ENCODE results near the gene PRRC2B. TPM values are rescaled to one million over a fixed set of nuclear protein-coding genes. Genes with fewer than 3 reads are reported as not detected.

Gene PRRC2B
- total and polyA plus RNA-seq, 2 of the 13 experiments (the other 11 are each of a cell fraction or from before 2014, with no cell fraction given), result 20.8 to 37.4 TPM

DNA sequence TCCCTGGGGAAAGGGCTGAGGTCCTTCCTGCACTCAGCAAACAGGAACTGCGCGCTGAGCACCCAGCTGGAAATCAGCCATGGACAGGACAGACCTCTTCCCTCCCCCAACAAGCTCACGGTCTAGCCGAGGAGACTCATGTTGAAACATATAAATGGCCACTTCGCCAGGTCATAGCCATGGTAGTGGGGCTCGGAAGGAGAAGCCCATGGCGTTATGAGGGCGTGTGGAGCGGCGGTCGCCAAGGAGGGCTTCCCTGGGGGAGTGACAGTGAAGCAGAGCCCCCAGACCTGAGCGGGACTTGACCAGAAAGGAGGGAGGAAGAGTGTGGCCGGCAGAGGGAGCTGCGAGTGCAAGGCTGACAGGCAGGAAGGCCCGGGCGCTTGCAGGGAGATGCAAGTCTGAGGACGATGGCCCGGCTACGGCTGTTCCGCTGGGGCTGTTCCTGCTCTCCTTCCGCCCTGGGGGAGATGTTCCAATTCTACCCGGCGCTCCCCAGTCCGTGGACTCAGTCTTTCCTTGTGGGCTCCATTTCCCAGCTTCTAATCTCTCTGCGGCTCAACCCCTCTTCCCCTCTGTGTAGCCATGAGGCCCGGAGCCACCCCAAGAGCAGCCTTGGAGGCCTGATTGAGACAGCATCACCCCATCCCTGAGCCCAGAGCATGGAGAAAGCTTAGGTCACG is 43.9 kb upstream of the PRRC2B start (continued):
- TF ChIP-seq, protein P1, sequence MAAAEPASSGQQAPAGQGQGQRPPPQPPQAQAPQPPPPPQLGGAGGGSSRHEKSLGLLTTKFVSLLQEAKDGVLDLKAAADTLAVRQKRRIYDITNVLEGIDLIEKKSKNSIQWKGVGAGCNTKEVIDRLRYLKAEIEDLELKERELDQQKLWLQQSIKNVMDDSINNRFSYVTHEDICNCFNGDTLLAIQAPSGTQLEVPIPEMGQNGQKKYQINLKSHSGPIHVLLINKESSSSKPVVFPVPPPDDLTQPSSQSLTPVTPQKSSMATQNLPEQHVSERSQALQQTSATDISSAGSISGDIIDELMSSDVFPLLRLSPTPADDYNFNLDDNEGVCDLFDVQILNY (CRISPR knock-in tag; conservative IDR thresholded peaks at IDR 0.05), result no peak
- TF ChIP-seq ZNF232 (CRISPR knock-in tag; IDR thresholded peaks at IDR 0.05; ENCODE audit: borderline replicate concordance) (no peak), TFDP2 (CRISPR knock-in tag; IDR thresholded peaks at IDR 0.05) (peak; percentile 42; the same call in 1 of the 2 replicates), TAF1 (CRISPR knock-in tag; IDR thresholded peaks at IDR 0.05) (no peak), CENPX (CRISPR knock-in tag; IDR thresholded peaks at IDR 0.05) (no peak), NR2C2 (CRISPR knock-in tag; IDR thresholded peaks at IDR 0.05; ENCODE audit: borderline replicate concordance) (no peak), MTF1 (CRISPR knock-in tag; IDR thresholded peaks at IDR 0.05) (no peak), ZMYM3 (CRISPR knock-in tag; IDR thresholded peaks at IDR 0.05) (no peak), SSRP1 (CRISPR knock-in tag; IDR thresholded peaks at IDR 0.05) (no peak), HBP1 (CRISPR knock-in tag; IDR thresholded peaks at IDR 0.05; ENCODE audit: low read depth) (no peak), ZNF607 (CRISPR knock-in tag; IDR thresholded peaks at IDR 0.05; ENCODE audit: borderline replicate concordance) (peak; percentile 85), ZNF75D (CRISPR knock-in tag; IDR thresholded peaks at IDR 0.05; ENCODE audit: borderline replicate concordance) (no peak), ZNF160 (CRISPR knock-in tag; IDR thresholded peaks at IDR 0.05) (no peak), ZFX (CRISPR knock-in tag; IDR thresholded peaks at IDR 0.05; ENCODE audit: low read depth) (peak; percentile 77; the same call in 1 of the 2 replicates), THAP11 (CRISPR knock-in tag; IDR thresholded peaks at IDR 0.05) (peak; percentile 56; the same call in 1 of the 2 replicates), NR2F2 (IDR thresholded peaks at IDR 0.05; ENCODE audit: borderline replicate concordance, low read depth) (no peak), ARID4A (CRISPR knock-in tag; IDR thresholded peaks at IDR 0.05; ENCODE audit: borderline replicate concordance) (no peak), TFDP1 (CRISPR knock-in tag; IDR thresholded peaks at IDR 0.05; ENCODE audit: borderline replicate concordance) (no peak; the same call in 1 of the 2 replicates), ZSCAN25 (CRISPR knock-in tag; IDR thresholded peaks at IDR 0.05) (no peak; the same call in 1 of the 2 replicates), SIN3B (IDR thresholded peaks at IDR 0.05; ENCODE audit: low read length) (no peak), ELF4 (CRISPR knock-in tag; IDR thresholded peaks at IDR 0.05; ENCODE audit: borderline replicate concordance) (no peak), DPF2 (CRISPR knock-in tag; IDR thresholded peaks at IDR 0.05; ENCODE audit: borderline replicate concordance, low read depth) (no peak)
